GM18873 (cell line): Measurements from ENCODE around the gene VAPB.

ENCODE experiments used
- ATAC-seq: cut with Tn5 transposase; IDR thresholded peaks from one replicate; pipeline ENCODE4 v1.9.1; 2021; ENCODE audit warnings: mild to moderate bottlenecking, moderate library complexity, moderate number of reproducible peaks; ENCODE audit not compliant: unreplicated experiment, low FRiP score

Gene VAPB

GRCh38 chr20:58497724-58498469 lies 108.9 kb downstream of the VAPB start:
- no peak for ATAC-seq

GRCh38 chr20:58498470-58499068 lies 109.5 kb downstream of the VAPB start:
- no peak for ATAC-seq

- no peak for ATAC-seq
Observed at GRCh38 chr20:58500256-58500655, 111.2 kb downstream of the VAPB start.
